Esophagus squamous epithelium (tissue), 4 donors: ENCODE data around the gene CHST8.

Source experiments
- CTCF ChIP-seq, 6 experiments: fragments of 450-650 bp in 4 of 6; fragments of 200-600 bp in 2 of 6; sonication (generic) in 2 of 6; IDR thresholded peaks; one replicate each; pipeline ENCODE4 v1.5.1; 2016 to 2019; ENCODE audit warnings: antibody characterized with exemption in 6 of 6, mild to moderate bottlenecking in 4 of 6, moderate library complexity in 4 of 6
- POLR2A ChIP-seq, 4 donors: fragments of 450-650 bp; IDR thresholded peaks; one replicate each; pipeline ENCODE4 v1.6.1; 2017; ENCODE audit warnings: antibody characterized with exemption in 4 of 4, mild to moderate bottlenecking in 4 of 4, moderate library complexity in 3 of 4

- no peak for TF ChIP-seq CTCF (IDR thresholded peaks at IDR 0.05)
- no peak for TF ChIP-seq POLR2A (IDR thresholded peaks at IDR 0.05)
Measured at GRCh38 chr19:33698576-33699435, 77.1 kb downstream of the CHST8 start.
